ENCODE results near the gene TRMT112.

GRCh38 chr11:64343767-64344559 lies 26.6 kb upstream of the TRMT112 start:
- peak in 2 of 7 experiments; percentile 11 to 13 for TF ChIP-seq CTCF (IDR thresholded peaks at IDR 0.05)
- TF ChIP-seq POLR2A (IDR thresholded peaks at IDR 0.05): no peak

Data from body of pancreas (tissue), 4 donors.